HL-60/S4 treated with phorbol 12-myristate 13-acetate at 8.2 ng/mL for 4 days and 3 days (cell line): ENCODE results near the gene FBXW11.
"Not testable (repeated sequence)": the region's sequence is repeated elsewhere in the genome, so short reads cannot be mapped to it uniquely, and the experiment has no call there.

Experiments
- in situ Hi-C: fragments of 300-500 bp; cut with MboI; formaldehyde crosslinking; loops from 2 replicates; pipeline ENCODE4 v1.15.0; 2022; ENCODE audit warnings: low sequenced_read_pairs

The FBXW11 gene

GRCh38 chr5:171886037-171886436 lies 120.4 kb downstream of the FBXW11 start:
- in situ Hi-C loops, result not testable (repeated sequence)

GRCh38 chr5:171882118-171882517 lies 124.3 kb downstream of the FBXW11 start:
- in situ Hi-C loops, result no loop called here

- in situ Hi-C loops, result no loop called here
These were observed 132.2 kb downstream of the FBXW11 start for GRCh38 chr5:171874234-171874633.

DNA sequence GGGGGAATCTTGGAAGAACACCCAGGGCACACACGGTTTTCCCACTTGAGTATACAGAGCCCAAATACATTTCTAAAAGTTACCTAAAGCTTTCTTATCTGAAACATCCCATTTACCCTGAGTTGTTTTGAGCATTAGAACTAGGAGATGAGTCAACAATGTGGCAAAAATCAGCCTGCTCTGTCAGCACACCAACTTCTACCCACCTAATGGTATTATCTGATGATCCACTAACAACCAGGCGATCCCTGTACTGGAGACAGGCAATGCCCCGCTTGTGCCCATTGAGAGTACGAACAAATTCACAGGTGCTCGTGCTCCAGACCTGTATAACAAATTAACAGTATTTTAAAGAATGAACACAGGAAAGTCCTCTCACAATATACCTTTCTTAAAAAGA lies 133.8 kb downstream of the FBXW11 start:
- in situ Hi-C loops, result no loop called here

DNA sequence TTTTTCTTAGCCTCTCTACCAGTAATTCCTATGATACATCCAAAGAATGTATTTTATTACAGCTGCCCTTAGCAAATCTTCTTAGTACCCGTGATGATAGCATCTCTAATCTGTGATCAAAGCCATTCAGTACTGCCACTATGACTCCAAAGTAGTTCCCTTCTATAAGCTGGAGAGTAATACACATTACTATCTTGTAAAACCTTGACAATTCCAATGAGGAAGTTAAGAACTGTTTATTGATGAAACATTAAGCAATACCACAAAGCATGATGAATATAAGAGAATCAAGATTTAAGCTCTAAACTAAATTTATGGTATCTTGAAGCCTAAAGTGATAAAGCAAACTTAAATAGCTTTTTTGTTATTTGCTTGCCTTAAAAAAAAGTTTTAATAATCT lies 134.7 kb downstream of the FBXW11 start:
- in situ Hi-C loops, result no loop called here

DNA sequence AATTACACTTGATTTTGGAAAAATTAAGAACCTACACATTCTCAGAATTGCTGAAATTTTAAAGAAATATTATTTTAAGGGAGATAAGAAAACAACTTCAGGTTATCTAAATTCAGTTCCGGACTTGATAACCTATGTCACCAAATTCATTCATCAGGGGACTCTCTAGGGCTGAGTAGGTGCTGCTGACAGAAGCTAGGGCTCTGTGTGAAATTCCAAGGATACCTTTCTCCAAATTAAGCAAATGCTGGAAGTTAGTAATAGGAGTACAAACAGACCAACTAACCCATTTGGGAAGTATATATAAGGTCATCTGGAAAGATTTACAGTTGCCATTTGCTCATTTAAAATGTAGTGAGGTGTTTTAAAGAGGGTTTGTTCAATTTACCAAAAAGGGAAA lies 136.5 kb downstream of the FBXW11 start:
- in situ Hi-C loops, result no loop called here

DNA sequence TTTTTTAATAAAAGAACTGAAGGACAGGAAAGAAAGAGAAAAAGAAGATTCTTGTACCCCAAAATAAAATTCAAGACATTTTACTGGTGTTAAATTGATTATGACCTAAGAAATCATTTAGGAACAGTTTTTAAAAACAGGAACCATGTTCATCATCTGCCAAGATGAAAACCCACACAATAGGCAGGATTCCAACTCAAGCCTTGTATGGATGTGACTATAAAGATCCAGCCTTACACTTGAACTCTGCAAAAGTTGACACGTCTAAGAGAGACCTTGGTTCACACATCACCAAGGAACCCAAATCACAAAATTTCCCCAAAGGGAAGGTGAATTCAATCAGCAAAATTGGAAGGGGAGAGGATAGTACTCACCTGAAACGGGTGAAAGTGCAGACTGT lies 138.2 kb downstream of the FBXW11 start:
- in situ Hi-C loops, result no loop called here

- in situ Hi-C loops, result no loop called here
These were observed 138.7 kb downstream of the FBXW11 start for GRCh38 chr5:171867786-171868185.

DNA sequence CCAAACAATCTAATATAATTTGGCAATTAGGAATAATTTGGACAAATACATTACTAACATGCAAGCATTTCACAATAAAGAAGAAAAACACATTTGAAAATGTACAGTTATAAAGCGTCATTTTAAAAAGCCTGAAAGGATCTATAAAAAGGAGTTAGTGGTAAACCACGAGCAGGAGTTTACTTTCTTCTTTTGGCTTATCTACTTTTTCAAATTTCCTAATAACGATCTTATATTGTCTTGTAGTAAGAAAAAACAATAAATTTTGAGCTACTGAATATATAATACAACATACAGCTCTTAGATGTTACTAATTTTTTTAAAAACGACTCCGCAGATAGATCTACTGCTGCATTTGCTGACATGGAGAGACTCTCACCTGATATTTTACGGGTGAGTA lies 141.0 kb downstream of the FBXW11 start:
- in situ Hi-C loops, result no loop called here

GRCh38 chr5:171863935-171864334 lies 142.5 kb downstream of the FBXW11 start:
- in situ Hi-C loops, result no loop called here

DNA sequence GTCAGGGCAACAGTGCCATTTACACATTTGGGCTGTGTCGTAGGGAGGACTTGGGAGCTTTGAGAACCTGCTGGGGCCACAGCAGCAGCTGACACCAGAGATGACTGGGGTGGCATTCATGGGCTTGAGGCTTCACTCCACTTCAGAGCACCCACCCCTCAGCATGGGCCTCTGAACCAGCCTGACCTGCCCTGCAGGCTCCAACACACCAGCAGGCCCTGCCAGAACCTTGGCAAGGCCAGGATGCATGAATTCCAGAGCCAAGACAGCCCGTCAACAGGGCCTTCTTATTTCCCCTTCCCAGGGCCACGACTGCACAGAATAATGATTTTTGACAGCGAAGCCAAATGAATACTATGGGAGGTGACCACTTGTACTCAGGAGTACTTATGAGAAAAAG lies 143.8 kb downstream of the FBXW11 start:
- in situ Hi-C loops, result no loop called here

GRCh38 chr5:171861381-171861780 lies 145.1 kb downstream of the FBXW11 start:
- in situ Hi-C loops, result no loop called here

DNA sequence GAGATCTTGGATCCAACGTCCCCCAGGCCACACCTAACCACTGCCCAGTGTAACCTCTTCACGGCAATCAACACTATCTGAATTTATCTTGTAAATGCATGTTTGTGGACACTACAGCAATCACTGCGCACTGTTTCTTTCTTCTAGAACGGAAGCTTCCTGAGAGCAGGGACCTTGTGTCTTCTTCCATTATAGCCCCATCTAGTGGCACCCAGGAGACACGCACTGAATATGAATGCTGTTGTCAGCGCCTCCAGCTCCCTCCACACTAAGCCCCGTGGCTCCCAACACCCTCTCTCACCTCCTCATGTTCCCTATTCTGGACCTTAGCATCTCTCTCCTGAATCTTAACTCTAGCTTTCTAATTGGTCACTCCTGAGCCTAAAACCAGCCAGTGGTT lies 148.1 kb downstream of the FBXW11 start:
- in situ Hi-C loops, result no loop called here

DNA sequence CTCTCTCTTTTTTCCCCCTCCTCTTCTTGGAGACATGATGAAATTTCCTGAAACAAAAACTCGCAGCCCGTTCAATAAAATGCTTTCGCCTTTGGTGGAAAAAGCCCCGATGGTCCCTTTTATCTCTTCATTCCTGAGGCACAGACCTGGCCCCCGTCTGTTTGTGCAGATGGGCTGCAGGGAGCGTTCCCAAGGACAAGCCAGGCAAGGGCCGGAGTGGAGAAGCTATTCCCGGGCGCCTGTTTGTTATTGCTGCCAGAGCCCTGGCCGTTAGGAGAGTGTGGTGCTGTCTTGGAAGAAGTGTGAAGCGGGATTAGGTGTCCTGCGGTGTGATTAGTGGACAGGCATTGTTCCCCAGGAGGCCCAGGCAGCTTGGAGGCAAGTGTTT lies 149.0 kb downstream of the FBXW11 start:
- in situ Hi-C loops, result no loop called here

DNA sequence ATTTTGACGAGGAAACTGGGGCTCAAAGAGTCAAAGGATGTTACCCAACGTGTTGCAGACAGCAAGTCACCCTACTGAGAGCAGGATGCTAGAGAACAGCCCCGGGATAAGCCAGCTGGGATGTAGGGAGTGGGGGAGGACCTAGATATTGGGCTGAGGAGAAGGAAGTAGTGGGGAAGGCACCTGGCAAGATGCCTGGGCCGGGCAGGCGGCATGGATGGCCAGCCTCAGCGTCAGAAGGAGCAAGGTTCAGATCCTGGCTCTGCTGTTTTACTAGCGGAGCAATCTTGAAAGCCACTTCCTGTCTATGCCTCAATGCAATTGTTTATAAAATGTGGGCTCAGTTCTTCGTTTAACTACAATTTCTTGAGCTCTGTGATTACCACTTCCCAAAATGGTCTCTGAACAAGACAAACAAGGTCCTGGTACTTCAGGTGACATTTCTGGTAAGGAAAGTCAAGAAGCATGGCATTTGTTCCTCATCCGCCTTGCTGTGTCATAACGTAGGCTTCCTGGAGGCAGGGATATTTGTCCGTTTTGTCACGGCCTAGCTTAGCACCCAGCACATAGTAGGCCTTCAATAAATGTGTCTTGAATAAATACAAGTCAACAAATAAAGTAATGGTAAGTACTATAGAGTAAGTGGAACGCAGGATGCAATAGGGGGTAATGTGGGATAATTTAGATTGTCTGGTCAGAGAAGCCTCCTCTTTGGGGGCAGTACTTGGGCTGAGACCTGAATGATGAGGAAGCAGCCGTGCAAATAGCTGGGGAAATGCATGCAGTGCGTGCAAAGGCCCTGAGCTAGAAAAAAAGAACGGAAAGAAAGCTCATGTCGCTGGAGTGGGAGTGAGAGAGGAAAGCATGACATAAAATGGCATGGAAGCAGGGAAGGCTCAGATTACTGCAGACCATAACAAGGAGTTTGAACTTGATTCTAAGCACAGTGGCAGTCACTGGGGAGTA lies 150.4 kb downstream of the FBXW11 start:
- in situ Hi-C loops, result no loop called here

GRCh38 chr5:171855265-171855664 lies 151.2 kb downstream of the FBXW11 start:
- in situ Hi-C loops, result no loop called here

DNA sequence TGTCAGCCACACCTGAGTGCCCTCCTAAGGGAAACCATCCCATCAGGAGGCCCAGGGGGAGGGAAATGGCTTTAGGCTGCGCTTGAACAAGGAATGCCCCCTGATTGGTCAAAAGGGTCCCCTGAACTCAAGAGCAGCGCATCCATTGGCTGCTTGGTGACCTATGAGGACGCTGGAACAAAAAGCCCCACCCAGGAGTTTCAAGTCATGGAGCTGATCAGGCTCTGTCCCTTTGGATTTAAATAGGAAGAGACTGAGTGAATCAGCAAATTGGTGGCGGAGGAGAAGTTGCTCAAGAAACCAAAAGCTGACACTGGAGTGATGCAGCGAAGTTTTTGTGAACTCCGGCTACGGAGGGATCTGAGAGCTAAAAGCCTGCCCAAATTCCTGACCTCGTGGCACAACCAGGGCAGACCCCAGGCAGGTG lies 154.2 kb downstream of the FBXW11 start:
- in situ Hi-C loops, result no loop called here

DNA sequence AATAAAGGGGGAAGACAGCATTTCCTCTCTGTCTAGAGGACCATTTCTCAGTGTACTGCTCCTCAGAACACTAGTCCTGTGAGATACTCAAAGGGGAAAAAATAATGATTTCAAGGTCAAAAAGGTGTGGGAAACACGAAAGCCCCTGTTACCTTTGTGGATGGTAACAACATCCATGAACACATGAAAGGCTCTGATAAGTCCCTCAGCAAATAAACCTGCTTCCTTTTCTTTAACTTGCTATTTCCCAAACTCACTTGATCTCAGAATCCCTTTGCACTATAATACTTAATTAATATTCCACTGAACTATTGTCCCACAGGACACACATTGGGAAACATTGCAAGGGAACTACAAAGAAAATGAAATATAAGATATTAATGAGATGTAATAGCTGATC lies 155.2 kb downstream of the FBXW11 start:
- in situ Hi-C loops, result no loop called here

GRCh38 chr5:171850324-171850947 lies 156.0 kb downstream of the FBXW11 start:
- in situ Hi-C loops, result no loop called here

GRCh38 chr5:171849585-171850323 lies 156.7 kb downstream of the FBXW11 start:
- in situ Hi-C loops, result no loop called here

GRCh38 chr5:171848911-171849520 lies 157.4 kb downstream of the FBXW11 start:
- in situ Hi-C loops, result no loop called here
